Activated T-cell treated with anti-CD3 and anti-CD28 coated beads, Interleukin-2, amount 50 U/mL, for 72 hours (primary cell): Measurements from ENCODE around the gene TMEM123. TPM values are rescaled to one million over a fixed set of nuclear protein-coding genes. Genes with fewer than 3 reads are reported as not detected.

Source experiments
- ATAC-seq, 2 donors: fragments of 150-1000 bp; cut with Tn5 transposase; replicated peaks in 1 of 2; 2 replicates each; pipeline ENCODE4 v1.10.0; 2021; ENCODE audit warnings: moderate library complexity in 2 of 2, mild to moderate bottlenecking in 1 of 2
- DNase-seq, 2 donors: peaks; one replicate each; pipeline ENCODE4 v3.0.0; 2021 to 2022; ENCODE audit warnings: mixed read lengths in 1 of 2
- H3K27ac Mint-ChIP-seq: one replicate; pipeline ENCODE4 v1.8.0; 2022; ENCODE audit warnings: mild to moderate bottlenecking, moderate library complexity, mixed read lengths
- H3K27me3 Mint-ChIP-seq: one replicate; pipeline ENCODE4 v1.8.0; 2022; ENCODE audit warnings: low read depth, mixed read lengths
- H3K36me3 Mint-ChIP-seq, 2 donors: one replicate each; pipeline ENCODE4 v1.8.0; 2022; ENCODE audit warnings: mixed read lengths in 2 of 2, mild to moderate bottlenecking in 1 of 2; ENCODE audit not compliant: insufficient read depth in 2 of 2
- H3K4me1 Mint-ChIP-seq: one replicate; pipeline ENCODE4 v1.8.0; 2022; ENCODE audit warnings: low read depth, mixed read lengths
- H3K4me3 Mint-ChIP-seq, 2 donors: one replicate each; pipeline ENCODE4 v1.8.0; 2022; ENCODE audit warnings: mild to moderate bottlenecking in 2 of 2, mixed read lengths in 2 of 2, moderate library complexity in 2 of 2
- H3K9me3 Mint-ChIP-seq, 2 donors: one replicate each; pipeline ENCODE4 v1.8.0; 2022; ENCODE audit warnings: mixed read lengths in 2 of 2
- total RNA-seq, 2 donors: library from RNA; stranded (reverse); gene quantifications; one replicate each; pipeline ENCODE4 v1.2.3, GENCODE V29; 2022

Gene TMEM123
- total RNA-seq, 2 donors from 2014 or later, result 279 to 347 TPM

GRCh38 chr11:102486584-102486983 lies 34.0 kb upstream of the TMEM123 start:
- DNase-seq, result no peak
- ATAC-seq, result no peak
- Mint-ChIP-seq H3K4me1 (peaks cover 36% of the 10 kb centered on the region), H3K9me3 (no peaks in the 10 kb centered on the region), H3K36me3 (no peaks in the 10 kb centered on the region), H3K27me3 (no peaks in the 10 kb centered on the region), H3K4me3 (no peak overlapping the region), H3K27ac (no peak overlapping the region)

GRCh38 chr11:102485095-102485722 lies 32.6 kb upstream of the TMEM123 start:
- DNase-seq, result no peak
- no peaks in the 10 kb centered on the region for H3K27me3 Mint-ChIP-seq
- peaks cover 28% of the 10 kb centered on the region for H3K4me1 Mint-ChIP-seq
- H3K9me3 Mint-ChIP-seq, result no peaks in the 10 kb centered on the region
- no peak overlapping the region for H3K27ac Mint-ChIP-seq
- H3K36me3 Mint-ChIP-seq, result no peaks in the 10 kb centered on the region
- H3K4me3 Mint-ChIP-seq, result no peak overlapping the region
- no peak for ATAC-seq

- no peaks in the 10 kb centered on the region for H3K36me3 Mint-ChIP-seq
- H3K27me3 Mint-ChIP-seq, result no peaks in the 10 kb centered on the region
- ATAC-seq, result no peak
- H3K4me3 Mint-ChIP-seq, result no peak overlapping the region
- H3K9me3 Mint-ChIP-seq, result no peaks in the 10 kb centered on the region
- peaks cover 17% of the 10 kb centered on the region for H3K4me1 Mint-ChIP-seq
- no peak overlapping the region for H3K27ac Mint-ChIP-seq
- DNase-seq, result no peak
Observed at GRCh38 chr11:102482433-102482832, 29.9 kb upstream of the TMEM123 start.

GRCh38 chr11:102479733-102480132 lies 27.2 kb upstream of the TMEM123 start:
- DNase-seq (no peak), ATAC-seq (no peak)
- H3K4me3 Mint-ChIP-seq, result no peak overlapping the region
- no peaks in the 10 kb centered on the region for H3K9me3 Mint-ChIP-seq
- H3K27me3 Mint-ChIP-seq, result no peaks in the 10 kb centered on the region
- H3K4me1 Mint-ChIP-seq, result peaks cover 39% of the 10 kb centered on the region
- H3K27ac Mint-ChIP-seq, result no peak overlapping the region
- no peaks in the 10 kb centered on the region for H3K36me3 Mint-ChIP-seq

- peaks cover 49% of the 10 kb centered on the region for H3K4me1 Mint-ChIP-seq
- no peaks in the 10 kb centered on the region for H3K27me3 Mint-ChIP-seq
- ATAC-seq (no peak), DNase-seq (no peak)
- no peaks in the 10 kb centered on the region for H3K9me3 Mint-ChIP-seq
- H3K4me3 Mint-ChIP-seq, result no peak overlapping the region
- H3K36me3 Mint-ChIP-seq, result no peaks in the 10 kb centered on the region
- H3K27ac Mint-ChIP-seq, result no peak overlapping the region
Observed at GRCh38 chr11:102478673-102479299, 26.2 kb upstream of the TMEM123 start.

GRCh38 chr11:102476812-102477211 lies 24.2 kb upstream of the TMEM123 start:
- ATAC-seq, result peak; percentile 52 to 82
- H3K36me3 Mint-ChIP-seq, result no peaks in the 10 kb centered on the region
- DNase-seq, result peak; percentile 19 to 41
- no peaks in the 10 kb centered on the region for H3K9me3 Mint-ChIP-seq
- H3K4me1 Mint-ChIP-seq, result peaks cover 66% of the 10 kb centered on the region
- H3K27me3 Mint-ChIP-seq, result no peaks in the 10 kb centered on the region
- H3K27ac Mint-ChIP-seq, result peak overlapping the region; percentile 94
- peak overlapping the region; percentile 65 to 79 for H3K4me3 Mint-ChIP-seq

DNA sequence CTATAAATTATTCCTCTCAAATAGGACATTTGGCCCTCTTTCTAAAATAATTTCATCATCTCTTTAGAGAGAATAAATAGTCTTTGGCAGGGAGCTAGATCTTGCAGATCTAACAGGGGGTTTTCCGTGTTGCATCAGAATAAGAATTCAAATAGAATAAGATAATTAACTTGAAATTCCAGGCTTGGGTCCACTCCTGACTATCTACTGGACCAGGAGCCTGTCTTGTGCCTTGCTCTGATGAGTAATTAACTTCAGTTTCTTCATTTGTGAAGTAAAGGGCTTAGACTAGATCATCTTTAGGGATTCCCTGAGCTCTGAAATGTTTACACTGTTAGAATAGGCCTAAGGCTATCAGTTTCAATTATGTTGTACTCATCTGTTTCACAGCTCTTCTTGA lies 23.5 kb upstream of the TMEM123 start:
- H3K27ac Mint-ChIP-seq, result peak overlapping the region; percentile 94
- peaks cover 71% of the 10 kb centered on the region for H3K4me1 Mint-ChIP-seq
- ATAC-seq, result peak; percentile 37 to 52
- H3K36me3 Mint-ChIP-seq, result no peaks in the 10 kb centered on the region
- no peaks in the 10 kb centered on the region for H3K9me3 Mint-ChIP-seq
- no peaks in the 10 kb centered on the region for H3K27me3 Mint-ChIP-seq
- peak overlapping the region; percentile 65 to 79 for H3K4me3 Mint-ChIP-seq
- DNase-seq, result no peak

- no peaks in the 10 kb centered on the region for H3K36me3 Mint-ChIP-seq
- no peaks in the 10 kb centered on the region for H3K27me3 Mint-ChIP-seq
- peaks cover 91% of the 10 kb centered on the region for H3K4me1 Mint-ChIP-seq
Observed at GRCh38 chr11:102473543-102473942, 21.0 kb upstream of the TMEM123 start.

DNA sequence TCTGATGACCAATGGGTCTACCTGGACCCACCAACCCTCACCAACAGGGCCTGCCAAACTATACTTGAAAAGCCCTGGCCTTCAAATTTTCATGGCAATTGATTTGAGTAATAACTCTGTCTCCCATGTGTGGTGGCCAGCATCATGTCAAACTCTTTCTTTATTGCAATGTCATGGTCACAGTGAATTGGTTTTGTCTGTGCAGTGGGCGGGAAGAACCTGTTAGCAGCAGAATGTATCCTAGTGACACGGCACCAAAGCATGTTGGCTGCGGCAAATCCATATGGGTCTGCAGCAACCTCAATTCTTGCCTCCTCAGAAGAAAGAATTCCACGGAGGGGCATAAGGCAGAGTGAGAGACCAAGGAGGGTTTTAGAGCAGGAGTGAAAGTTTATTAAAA lies 19.6 kb upstream of the TMEM123 start:
- Mint-ChIP-seq H3K36me3 (no peaks in the 10 kb centered on the region), H3K4me3 (no peak overlapping the region), H3K4me1 (peaks cover 91% of the 10 kb centered on the region), H3K9me3 (no peaks in the 10 kb centered on the region), H3K27me3 (no peaks in the 10 kb centered on the region), H3K27ac (no peak overlapping the region)
- DNase-seq (no peak), ATAC-seq (no peak)

More at GRCh38 chr11:102473543-102473942, 21.0 kb upstream of the TMEM123 start:
- DNase-seq, result no peak
- no peak overlapping the region for H3K4me3 Mint-ChIP-seq
- H3K9me3 Mint-ChIP-seq, result no peaks in the 10 kb centered on the region
- peak in 1 of 2 donors; percentile 24 for ATAC-seq
- H3K27ac Mint-ChIP-seq, result no peak overlapping the region

GRCh38 chr11:102471474-102471873 lies 18.9 kb upstream of the TMEM123 start:
- no peak for DNase-seq
- H3K4me3 Mint-ChIP-seq, result peak overlapping the region in 1 of 2 donors; percentile 23
- H3K36me3 Mint-ChIP-seq, result no peaks in the 10 kb centered on the region
- H3K27ac Mint-ChIP-seq, result peak overlapping the region; percentile 12
- no peaks in the 10 kb centered on the region for H3K27me3 Mint-ChIP-seq
- no peak for ATAC-seq
- no peaks in the 10 kb centered on the region for H3K9me3 Mint-ChIP-seq
- H3K4me1 Mint-ChIP-seq, result peaks cover 91% of the 10 kb centered on the region

DNA sequence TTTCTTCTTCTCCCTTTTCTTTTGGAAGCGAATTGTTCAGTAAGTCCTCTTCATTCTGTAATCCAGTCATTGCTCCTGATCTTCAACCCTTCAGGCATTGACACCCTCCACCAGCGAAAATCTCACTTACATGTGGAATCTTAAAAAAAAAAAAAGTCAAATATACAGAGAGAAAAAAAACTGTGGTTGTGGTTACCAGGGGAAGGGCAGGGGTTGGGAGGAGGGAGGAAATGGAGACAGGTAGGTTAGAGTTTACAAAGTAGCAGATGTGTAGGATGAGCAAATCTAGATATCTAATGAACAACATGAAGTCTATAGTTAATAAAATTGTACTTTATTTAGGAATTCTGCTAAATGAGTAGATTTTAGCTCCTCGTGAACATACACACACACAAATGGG lies 17.7 kb upstream of the TMEM123 start:
- DNase-seq, result no peak
- Mint-ChIP-seq H3K36me3 (no peaks in the 10 kb centered on the region), H3K27ac (no peak overlapping the region), H3K4me3 (peak overlapping the region; percentile 27 to 45), H3K4me1 (peaks cover 95% of the 10 kb centered on the region), H3K9me3 (no peaks in the 10 kb centered on the region), H3K27me3 (no peaks in the 10 kb centered on the region)
- ATAC-seq, result no peak

DNA sequence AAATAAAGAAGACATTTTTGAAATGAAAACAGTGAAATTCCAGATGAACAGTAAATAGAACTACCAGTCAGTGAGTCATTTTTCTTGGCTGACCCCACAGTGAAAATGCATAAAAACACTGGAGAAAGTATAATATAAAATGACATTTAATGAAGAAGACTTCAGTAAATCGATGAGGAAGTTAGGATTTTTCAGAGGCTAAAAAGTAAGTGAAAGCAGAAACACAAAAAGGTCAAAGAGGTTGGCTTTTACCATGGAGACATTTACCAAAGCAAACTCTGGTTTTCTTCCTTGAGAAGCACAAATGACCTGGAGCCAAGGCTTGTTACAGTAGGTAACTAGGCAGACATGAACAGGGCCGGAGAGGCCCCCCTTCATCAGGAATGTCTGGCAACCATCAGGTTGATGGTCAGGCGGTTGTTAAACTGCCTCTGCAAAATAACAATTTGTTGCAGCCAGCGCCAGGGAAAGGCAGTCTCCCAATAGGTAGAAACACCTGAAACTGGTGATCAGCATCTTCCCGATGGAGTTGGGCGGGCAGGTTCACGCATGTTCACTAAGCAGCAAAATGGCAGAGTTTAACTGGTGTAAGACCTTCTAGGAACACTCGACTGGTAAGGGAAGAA lies 16.7 kb upstream of the TMEM123 start:
- Mint-ChIP-seq H3K9me3 (no peaks in the 10 kb centered on the region), H3K27me3 (no peaks in the 10 kb centered on the region), H3K27ac (no peak overlapping the region), H3K36me3 (no peaks in the 10 kb centered on the region), H3K4me1 (peaks cover 95% of the 10 kb centered on the region), H3K4me3 (peak overlapping the region; percentile 12 to 45)
- no peak for DNase-seq
- no peak for ATAC-seq

GRCh38 chr11:102468616-102469195 lies 16.1 kb upstream of the TMEM123 start:
- peak overlapping the region; percentile 12 to 65 for H3K4me3 Mint-ChIP-seq
- ATAC-seq (no peak), DNase-seq (no peak)
- H3K27ac Mint-ChIP-seq, result no peak overlapping the region
- no peaks in the 10 kb centered on the region for H3K27me3 Mint-ChIP-seq
- no peaks in the 10 kb centered on the region for H3K36me3 Mint-ChIP-seq
- no peaks in the 10 kb centered on the region for H3K9me3 Mint-ChIP-seq
- H3K4me1 Mint-ChIP-seq, result peaks cover 92% of the 10 kb centered on the region
